GM12874 (cell line): ENCODE data around the gene CPNE8.

Experiments used
- TF ChIP-seq, protein P1 (sequence below): IDR thresholded peaks from 2 replicates; pipeline ENCODE4 v1.5.1; 2011; ENCODE audit warnings: low read depth, mild to moderate bottlenecking, control low read depth, low read length, moderate library complexity; ENCODE audit not compliant: insufficient read depth

Gene CPNE8

DNA sequence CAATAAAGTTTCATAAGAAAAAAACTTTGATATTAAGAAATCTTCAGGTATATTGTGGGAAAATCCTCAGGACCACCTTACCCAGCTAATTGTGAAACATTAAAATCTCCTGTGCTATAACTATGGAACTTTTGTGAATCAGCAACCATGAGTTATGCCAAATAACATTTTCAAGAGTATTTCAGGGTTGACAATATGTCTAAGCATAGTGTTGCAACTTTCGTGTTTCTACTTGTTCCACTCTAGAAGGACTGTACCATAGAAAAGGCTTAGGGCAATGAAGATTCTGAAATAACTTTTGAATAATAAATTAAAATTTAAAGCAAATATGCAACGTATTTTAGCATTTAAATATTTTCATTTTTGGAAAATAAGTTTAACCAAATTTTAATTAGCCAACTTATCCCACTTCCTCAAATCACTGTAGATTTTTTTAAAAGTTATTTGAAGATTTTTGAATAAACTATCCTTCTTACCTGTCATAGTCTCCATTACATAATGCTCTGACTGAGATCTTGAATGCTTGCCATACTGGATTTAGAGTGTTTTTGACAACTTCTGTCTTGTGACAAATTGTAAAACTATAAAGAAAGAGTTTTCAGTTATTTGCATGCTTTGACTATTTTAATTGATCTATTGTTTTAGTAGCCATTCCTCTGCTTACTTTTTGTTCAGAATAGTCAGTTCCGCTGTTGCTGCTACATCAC, 143.6 kb downstream of the CPNE8 start:
- TF ChIP-seq, protein P1, sequence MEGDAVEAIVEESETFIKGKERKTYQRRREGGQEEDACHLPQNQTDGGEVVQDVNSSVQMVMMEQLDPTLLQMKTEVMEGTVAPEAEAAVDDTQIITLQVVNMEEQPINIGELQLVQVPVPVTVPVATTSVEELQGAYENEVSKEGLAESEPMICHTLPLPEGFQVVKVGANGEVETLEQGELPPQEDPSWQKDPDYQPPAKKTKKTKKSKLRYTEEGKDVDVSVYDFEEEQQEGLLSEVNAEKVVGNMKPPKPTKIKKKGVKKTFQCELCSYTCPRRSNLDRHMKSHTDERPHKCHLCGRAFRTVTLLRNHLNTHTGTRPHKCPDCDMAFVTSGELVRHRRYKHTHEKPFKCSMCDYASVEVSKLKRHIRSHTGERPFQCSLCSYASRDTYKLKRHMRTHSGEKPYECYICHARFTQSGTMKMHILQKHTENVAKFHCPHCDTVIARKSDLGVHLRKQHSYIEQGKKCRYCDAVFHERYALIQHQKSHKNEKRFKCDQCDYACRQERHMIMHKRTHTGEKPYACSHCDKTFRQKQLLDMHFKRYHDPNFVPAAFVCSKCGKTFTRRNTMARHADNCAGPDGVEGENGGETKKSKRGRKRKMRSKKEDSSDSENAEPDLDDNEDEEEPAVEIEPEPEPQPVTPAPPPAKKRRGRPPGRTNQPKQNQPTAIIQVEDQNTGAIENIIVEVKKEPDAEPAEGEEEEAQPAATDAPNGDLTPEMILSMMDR: no peak

DNA sequence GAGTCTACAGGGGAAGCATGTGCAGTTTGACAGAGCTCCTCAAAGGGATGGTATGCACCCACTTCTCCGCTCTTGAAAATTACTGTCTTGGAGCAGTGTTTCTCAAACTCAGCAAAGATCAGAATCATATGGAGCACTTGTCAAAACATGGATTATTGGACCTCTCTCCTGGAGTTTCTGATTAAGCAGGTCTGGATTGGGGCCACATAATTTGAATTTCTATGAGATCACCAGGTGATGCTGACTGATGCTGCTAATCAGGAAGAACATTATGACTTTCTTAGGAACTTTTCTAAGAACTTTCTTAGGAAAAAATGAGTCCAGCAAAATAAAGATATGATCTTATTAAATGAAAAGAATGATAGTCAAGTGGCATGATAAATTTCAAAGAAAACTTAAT, 144.3 kb downstream of the CPNE8 start:
- TF ChIP-seq, protein P1: no peak

DNA sequence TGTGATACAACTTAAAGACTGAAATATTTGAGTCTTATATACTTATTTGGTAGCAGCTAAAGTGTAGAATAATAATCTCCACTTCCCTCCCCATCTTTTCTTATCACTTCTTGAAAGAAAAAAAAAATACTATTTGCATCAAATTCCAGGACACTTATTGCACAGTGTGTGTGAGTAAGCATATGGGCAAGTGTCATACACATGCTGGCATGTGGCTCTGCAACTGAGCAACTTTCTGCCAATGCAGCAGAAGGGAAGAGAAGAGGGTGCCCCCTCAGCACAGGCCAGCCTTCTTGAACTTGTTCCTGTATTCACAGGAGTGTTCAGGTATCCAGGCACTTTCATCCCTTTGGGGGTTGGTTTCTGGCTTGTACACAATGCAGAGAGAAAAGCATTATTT, 145.8 kb downstream of the CPNE8 start:
- TF ChIP-seq, protein P1: no peak

DNA sequence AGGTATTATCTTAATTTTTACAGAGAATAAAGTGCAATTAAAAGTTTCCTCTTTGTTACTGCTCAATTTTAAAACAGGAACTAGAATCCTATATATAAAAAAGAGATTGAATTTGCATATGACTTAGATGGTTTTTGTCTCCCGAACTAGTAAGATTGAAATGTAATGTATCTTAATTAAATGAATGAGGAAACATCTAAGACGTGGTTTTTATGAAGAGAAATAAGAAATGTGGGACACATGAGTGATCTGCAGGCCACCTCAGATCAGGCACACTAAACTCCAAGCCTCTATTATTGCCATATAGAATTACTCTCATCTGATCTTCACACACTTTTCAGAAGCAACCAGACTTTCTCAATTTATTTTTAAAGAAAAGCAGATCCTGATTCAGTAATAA, 158.6 kb downstream of the CPNE8 start:
- TF ChIP-seq, protein P1: no peak

DNA sequence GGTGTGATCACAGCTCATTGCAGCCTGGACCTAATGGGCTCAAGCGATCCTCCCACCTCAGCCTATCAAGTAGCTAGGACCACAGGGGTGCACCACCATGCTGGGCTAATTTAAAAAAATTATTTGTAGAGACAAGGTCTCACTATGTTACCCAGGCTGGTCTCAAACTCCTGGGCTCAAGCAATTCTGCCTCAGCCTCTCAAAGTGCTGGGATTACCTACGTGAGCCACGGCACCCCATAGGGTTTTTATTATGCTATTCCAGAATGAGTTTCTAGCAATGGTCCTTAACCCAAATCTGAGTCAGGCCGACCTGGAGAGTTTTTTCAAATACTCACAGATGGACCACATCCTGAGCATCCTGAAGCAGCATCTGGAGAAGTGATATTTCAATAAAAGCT, 159.8 kb downstream of the CPNE8 start:
- TF ChIP-seq, protein P1: no peak

DNA sequence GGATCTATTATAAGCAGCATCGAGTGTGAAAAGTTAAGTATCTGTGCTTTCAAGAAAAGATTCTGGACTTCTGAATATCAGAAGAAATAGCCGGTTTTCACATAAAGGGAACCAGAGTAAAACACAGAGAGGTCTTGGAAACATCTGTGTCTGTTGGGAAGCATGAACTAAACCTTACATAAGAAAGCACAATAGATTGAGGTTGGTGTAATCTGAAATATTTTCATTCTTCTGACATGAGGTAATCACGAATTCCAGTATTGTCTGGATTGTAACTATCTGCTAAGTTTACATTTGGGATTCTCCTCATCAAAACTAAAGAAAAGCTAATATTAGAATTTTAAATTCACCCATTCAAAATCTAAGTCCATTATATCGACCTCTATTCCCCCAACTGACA, 161.3 kb downstream of the CPNE8 start:
- TF ChIP-seq, protein P1: no peak

DNA sequence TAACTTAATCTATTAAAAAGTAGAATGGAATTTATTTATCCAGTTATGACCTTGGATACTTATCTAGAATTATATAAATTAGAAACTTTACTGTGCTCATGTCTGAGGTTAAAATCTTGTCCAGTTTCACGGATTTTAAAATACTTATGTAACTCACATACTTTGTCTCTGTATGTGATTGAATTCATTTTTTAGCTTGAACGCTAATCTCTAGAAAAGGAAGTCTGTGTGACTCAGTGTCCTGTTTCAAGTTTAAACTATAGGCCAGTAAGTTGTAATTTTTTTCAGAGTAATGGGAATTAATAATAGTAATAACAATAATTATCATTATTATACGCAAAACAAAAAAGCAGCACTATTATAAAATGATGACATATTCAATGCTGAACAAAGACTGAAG, 168.6 kb downstream of the CPNE8 start:
- TF ChIP-seq, protein P1: no peak

DNA sequence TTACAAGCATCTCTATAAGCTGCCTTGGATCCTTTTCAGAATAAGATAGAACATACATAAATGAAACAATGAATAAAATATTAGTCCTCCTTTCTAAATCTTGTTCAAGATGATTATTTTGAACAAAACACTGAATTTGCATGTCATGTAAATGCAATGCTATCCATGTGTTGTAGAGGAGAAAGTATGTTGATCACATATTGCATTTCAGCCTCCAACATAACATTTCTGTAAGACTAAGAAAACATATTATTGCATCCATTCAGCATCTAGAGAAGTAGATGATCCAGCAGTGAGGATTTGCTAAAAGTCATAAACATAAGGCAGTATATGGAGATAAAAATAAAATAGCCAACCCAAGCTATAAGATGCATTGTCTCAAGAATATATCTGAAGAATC, 172.6 kb downstream of the CPNE8 start:
- TF ChIP-seq, protein P1: no peak
